NCI-H1417 treated with DMSO at 0.1 percent for 48 hours (cell line): ENCODE data around the gene HOXB13.

Experiments
- DNase-seq: peaks from one replicate; lab custom pipeline; 2025; lab: John Stamatoyannopoulos, UW

HOXB13 gene

DNA sequence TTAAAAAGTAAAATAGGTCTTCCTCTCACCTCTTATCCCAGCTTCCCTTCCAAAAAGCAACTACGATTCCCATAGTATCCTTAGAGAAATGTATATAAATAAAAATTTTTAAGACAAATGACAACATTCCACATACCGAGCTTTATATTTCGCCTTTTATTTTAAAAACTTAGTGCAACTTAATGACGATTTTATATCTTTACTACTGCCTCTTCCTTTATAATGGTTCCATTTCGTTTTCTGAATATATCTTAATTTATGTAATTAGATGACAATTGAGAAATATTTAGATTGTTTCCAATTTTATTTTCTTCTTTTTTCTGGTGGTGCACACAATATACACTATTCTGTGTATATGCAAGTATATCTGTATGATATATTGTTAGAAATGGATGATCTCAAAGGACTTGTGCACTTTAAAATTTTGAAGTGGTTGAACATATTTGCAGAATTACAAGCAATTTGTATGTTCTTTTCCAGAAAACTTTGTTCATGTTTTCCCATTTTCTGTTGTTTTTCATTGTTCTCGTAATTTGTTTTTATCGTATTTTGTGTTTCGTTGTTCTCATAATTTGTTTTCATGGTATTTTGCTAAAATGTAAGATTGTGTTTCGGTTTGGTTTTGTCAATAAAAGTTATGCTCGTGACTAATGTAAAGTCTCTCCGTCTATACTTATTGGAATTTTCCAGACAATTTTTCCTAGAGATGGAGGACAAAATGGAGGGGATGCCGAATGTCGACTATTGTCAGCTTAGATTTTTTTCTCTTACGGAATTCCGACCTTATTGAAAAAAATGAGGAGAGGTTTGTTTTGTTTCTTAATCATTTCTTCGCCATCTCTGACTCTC is 20.4 kb upstream of the HOXB13 start:
- no peak for DNase-seq

DNA sequence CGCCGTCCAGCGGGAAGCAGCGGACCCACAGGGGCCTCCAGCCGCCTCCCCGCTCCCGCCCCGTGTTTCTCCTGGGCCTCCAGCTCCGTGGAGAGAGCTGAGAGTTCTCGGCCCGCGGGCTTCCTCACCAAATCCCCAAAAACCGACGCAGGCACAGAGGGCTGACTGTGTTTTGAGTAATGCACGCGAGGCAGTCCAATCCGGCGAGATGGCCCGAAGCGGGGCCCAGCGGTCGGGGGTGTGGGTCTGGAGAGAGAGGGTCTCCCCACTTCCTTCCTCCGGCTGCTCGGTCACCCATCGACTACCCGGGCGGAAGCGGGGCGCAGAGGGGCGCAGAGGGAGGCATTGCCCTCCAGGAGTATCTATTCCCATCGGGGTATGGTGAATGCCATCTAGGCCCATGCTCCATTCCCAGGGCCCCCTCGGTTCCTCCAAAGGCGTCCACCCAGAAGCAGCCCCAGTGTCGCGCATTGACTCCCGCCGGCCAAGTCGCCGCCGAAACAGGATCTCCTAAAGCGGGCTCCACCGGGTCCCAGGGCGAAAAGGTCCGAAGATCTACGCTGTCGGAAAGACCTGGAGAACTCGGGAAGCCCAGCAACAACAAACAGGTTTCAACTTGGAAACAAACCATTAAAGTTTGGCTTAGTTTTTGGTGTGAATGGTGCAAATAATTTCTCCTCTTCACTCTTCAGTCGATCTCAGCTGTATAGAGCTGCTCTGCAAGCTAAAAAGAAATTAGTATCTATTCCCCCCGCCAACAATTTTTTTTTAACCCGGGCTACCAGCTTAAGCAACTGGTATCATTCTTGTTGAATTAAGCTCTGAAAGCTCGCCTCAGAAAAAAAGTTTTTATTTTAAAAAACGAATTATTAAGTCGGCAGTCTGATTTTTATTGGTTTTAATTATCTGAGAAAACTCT is 19.2 kb upstream of the HOXB13 start:
- no peak for DNase-seq

DNA sequence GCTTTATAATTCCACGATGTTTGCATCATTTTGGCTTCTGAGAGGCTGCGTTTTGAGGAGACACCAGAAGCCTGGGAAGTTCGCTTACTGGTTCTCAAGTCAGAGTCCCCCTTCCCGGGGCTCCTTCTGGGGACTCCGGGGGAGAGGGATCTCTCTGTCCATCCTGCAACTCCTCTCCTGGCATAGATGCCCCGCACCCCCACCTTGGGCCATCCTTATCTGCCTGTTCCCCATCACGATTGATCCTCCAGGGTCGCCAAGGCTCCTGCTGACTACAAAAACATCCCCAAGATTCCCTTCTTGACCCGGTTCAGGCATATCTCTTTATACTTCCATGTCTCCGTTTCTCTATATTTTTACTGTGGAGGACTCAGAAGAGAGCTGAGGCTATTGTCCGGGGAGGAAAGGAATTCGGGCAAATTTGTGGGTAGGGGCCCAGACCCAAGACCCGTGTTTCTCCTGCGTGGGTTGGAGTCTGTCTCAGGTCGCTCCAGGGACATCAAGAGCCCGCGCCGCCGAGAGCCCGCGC is 18.4 kb upstream of the HOXB13 start:
- DNase-seq = no peak

DNA sequence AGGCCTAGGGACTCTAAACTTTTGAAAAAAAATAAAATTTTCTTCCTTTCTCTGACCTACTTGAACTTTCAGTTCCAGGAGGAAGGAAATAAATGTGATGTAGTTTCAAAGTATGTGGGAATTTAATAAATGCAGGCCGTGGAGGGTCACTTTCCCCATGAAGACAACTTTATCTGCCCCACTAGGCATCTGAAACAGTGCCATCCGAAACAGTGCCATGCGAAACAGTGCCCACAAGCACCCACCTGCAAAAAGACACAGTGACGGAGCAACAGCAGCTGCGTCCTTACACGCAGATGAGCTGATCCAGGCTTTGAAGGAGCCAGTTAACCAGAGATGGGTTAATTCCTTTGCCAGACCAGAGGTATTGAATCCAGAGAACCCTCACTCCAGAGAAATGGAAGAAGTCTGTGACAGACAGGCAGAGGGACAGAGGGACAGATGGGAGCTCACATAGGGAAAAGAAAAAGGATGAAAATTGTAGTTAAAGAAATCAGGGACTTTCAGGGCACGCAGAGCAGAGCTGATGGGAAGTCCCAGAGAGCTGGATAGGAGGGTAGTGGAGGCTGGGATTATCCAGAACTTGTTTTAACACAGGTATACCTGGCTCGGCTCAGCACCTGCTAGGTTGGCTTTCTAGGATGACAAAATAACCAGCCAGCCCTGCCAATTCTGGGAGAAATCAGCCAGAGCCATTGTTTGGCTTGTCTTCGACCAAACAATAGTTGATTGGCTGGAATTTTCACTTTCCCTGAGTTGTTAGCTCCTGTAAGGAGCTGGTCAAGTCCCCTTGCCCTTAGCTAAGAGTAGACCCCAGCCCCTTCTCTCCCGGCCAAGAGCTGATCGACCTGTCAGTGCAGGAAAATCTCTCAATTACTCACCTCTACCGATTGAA is 17.1 kb upstream of the HOXB13 start:
- no peak for DNase-seq

DNA sequence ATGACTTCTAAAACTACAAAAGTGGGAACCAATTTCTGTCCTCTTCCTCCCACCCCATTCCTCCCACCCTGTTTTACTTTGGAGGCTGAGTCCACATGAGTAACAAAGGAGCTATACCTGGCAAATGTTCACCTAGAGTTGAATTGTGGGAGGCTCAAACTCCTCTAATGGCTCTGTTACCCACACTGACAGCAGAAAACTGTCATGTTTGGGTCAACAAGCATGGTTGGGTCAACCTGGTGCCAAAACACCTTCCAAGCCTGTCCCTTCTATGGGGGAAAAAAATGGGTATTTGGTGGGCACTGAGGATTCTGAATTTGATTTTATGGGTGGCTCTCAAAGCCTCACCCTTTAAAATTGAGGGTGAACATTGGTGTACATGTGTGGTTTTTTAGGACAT is 12.0 kb upstream of the HOXB13 start:
- DNase-seq = no peak

DNA sequence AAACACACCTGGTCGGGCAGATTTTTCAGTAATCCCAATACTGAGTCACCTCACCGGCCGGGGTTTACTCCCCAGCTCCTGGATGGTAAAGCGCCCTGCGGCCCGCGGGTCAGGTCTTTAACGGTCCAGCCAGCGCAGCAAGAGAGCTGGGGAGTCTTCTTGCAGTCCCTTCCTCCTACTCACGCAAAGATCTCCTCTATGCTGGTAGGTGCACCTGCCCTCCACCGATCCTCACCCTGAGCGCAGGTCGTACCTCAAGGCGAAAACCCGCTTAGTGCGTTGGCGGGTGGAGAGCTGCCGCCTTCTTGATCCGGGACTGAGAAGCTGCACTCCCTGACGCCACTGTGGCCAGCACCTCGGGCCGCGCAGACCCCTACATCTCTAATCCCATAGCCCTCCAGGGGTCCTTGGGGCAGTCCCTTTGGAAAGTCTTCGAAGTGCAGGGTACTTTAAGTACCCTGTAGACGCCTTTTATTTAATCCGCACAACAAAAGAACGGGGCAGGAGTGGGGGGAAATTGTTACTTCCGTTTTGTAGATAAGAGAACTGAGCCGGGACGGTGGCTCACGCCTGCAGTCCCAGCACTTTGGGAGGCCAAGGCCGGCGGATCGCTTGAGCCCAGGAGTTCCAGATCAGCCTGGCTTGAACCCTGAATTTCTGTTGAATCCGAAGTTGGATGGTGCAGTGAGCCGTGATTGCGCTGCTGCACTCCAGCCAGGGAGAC is 10.4 kb upstream of the HOXB13 start:
- DNase-seq = no peak

DNA sequence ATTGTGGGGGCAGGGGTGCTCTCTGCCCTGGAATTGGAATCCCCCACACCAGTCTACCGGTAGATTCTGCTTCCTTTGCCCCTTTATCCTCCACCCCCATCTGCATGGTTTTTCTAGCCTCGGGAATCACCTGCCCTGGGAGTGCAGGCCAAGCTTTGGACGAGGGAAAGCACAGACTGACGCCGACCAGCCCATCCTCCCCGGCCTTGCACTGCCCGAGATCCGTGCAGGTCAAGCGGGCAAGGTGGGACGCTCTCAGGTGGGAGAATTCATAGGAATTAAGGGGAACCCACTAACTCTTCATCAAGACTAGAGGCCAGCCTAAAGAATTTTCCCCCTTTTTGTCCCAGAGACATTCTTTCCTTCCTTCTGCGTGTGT is 9.9 kb upstream of the HOXB13 start:
- no peak for DNase-seq

DNA sequence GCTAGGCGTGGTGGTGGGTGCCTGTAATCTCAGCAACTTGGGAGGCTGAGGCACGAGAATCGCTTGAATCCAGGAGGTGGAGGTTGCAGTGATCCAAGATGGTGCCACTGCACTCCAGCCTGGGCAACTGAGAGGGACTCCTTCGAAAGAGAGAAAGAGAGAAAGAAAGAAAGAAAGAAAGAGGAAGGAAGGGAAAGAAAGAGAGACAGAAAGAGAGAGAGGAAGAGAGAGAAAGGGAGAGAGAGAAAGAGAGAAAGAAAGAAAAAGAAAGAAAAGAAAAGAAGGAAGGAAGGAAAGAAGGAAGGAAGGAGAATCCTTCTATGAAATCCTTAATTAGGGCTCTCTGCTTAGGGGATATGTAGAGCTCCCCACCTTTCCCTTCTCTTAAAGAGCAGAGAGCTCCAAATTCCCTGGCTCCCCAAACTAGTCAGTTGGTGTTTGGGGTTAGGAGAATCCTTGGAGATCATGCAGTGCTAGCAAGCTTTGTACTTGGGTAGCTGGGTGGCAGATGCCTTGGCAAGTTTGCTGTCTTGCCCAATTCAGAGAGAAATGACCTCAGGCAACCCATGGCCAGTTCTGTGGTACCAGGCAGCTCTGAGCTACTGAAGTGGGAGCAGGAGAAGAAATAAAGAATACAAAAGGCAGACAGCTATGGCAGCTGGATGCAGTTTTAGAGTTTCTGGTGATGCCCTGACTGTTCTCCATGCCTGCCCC is 8.9 kb upstream of the HOXB13 start:
- DNase-seq = no peak

DNA sequence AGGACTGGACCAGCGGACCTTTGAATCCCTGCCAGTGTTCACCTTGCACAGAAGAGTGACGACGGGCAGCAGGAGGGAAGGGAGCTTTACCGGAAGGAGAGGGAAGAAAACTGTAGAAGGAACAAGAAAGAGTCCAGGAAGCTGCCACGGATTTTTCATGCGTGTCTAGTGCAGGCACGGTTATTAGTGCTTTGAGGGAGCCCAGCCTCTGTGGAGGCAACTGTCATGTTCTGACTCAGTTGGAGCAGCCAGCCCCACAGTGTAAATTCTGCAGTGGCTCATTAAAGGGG is 6.5 kb upstream of the HOXB13 start:
- DNase-seq = no peak

DNA sequence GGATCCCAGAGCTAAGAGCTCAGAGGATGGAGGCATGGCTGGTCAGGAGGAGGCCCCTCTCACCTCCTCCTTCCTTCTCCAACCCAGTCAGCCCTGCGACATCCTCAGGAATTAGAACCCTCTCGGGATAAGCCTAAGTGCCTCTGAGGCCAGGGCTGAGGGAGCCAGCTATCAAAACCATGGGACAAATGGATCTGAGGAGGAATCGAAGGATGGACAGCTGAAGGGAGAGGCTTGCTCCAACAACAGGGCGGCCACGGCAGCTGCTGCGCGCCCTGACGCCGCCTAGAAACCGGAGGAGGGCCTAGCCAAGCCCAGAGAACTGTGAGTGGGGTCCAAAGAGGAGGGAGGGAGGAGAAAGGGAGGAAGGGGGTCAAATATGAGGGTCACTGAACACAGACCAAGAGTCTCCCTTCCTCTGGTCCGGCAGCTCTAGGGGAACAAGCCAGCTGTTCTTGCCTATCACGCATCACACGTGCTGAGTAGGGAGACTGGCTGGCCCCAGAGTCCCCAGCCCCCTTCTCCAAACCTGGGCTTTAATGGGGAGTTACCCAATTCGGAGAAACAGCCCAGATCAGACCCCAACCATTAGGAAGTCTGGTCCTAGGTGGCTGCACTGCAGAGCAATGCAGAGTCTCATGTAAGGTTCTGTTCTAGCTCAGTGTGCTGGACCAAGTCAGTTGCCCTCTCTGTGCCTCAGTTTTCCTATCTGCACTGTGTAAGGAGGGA is 5.9 kb upstream of the HOXB13 start:
- no peak for DNase-seq

DNA sequence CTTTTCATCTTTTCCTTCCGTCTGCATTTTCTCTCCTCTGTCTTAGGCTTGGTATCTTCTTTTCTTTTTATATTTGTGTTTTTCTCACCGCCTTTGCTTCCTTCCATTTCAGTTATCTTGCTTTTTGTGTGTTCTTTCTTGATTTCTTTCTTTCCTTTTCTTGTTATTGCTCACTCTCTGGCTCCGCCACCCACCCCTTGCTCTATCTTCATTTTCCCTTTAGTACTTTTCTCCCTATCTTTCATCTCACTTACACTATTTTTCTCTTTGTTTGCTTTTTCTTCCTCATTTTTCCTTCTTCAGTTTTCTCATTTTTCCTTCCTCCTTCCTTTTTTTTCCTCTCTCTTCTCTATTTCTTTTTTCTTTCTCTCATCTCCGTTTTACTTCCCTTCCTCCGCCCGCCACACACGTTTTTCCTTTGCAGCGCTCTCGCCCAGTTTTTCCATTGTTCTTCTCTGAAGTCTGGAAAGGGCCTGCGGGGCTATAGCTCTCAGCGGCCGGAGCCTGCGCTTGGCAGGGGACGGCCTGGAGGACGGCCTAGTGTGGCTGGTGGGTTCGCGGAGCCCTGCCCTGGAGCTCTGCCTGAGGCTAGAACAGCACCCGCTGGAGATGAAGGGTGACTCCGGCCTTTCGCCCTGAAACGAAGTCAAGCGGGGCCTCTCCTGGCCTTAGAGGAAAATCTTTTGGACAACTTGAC is 5.2 kb upstream of the HOXB13 start:
- DNase-seq = no peak

DNA sequence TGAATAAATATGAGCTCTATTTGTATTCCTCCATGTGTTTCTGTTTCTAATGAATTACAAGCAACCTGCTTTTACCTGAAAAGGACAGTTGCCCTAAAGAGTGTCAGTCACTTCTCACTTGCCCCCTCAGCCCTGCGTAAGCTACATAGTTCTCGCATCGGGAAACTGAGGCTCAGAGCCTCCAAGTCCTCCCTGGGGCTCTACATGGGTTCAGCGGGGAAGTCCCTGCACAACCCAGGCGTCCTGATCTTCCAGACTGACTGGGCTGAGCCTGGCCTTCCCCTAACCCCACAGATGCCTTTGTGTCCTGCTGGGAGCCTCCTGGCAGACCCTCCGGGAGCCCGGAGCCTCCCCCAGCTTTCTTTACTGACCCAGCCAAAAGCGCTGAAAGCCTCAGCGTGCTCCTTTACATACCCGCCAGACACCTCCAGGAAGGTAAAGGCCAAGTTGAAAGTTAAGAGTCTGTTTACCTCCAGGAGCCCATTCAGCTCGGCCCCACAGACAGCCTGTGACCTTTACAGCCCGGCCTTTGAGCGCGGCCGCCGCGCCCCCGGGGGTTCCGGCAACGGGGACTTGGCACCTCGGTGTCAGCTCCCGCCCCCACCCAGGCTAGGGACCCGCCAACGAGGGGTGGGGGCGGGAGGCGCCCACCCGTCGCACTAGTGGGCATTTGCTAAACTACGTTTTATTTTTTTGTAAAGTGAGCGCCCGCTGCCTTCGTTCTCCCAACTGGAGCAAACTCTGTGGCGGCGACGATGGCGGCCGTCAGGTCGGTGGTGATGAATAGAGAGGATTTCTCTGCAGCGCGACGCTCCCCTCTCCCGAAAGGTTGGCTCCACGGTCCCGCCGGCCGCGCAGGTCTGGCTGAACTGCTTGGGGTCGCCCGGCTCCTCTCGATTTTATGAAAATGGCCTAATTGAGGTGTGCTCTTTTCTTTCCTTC is 4.4 kb upstream of the HOXB13 start:
- DNase-seq = no peak

DNA sequence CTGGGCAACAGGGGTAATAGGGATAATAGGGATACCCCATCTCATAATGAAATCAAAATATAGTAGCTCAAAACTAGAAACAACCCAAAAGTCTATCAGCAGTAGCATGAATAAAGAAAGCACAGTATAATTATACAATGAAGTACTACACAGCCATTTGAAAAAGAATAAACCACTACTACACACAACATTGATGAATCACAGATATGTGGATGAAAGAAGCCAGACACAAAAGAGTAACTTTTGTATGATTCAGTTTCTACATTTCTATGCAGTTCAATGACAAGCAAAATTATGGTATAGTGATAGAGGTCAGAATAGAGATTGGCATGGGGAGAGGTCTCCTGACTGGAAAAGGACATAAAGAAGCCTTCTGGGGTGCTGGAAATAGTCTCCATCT is 2.8 kb upstream of the HOXB13 start:
- DNase-seq = no peak

DNA sequence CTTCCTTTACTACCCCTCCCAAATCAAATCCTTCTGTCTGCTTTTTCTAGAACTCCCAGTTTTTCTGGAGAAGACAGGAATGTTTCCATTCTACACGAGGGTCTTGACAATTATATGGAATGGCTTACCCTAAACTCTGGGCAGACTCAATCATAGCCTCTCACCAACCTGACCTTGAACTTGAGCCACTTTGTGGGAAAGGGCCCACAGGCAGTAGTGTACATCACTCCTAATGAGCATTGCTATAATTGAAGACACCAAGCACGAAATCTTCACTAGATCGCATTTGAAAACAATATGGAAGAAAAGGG is 1.6 kb upstream of the HOXB13 start:
- DNase-seq = no peak

DNA sequence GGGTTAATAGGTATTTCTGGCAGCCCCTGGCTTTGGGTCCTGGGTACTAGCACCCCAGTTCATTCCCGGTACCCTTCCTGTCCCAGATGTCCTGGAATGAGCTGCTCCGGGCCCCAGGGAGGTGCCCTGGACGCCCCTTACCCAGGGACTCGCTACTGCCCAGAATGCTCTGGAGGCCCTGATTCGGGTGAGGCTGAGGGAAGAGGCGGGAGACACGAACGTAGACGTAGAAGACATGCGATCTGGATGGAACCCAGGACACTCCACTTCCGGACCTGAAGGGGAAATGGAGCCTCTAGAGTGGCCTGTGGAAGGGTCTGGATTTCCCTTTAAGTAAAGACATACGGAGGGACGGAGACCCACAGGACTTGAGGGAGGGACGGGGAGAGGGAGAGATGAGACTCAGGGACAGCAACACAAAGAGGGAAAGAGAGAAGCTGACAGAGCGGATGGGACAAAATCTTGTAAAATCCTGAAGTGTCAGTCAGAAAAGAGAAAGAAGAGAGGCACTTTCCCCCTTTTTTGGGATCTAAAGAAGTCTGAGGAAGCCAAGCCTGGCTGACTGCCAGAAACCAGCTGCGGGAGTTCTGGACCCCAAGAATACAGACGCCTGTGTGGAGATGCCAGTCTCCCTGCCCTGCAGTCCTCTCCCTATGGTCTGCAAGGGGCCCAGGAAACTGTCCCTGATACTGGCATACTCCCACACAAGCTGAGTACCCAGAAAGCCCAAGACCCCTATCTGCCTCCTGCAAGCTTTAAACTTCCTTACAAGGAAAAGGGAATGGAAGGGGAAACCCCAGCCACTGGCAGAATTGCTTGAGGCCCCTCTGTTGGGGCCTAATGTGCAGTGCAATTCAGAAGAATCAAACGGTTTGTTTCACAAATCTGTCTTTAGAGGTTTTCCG is 1.0 kb upstream of the HOXB13 start:
- no peak for DNase-seq

DNA sequence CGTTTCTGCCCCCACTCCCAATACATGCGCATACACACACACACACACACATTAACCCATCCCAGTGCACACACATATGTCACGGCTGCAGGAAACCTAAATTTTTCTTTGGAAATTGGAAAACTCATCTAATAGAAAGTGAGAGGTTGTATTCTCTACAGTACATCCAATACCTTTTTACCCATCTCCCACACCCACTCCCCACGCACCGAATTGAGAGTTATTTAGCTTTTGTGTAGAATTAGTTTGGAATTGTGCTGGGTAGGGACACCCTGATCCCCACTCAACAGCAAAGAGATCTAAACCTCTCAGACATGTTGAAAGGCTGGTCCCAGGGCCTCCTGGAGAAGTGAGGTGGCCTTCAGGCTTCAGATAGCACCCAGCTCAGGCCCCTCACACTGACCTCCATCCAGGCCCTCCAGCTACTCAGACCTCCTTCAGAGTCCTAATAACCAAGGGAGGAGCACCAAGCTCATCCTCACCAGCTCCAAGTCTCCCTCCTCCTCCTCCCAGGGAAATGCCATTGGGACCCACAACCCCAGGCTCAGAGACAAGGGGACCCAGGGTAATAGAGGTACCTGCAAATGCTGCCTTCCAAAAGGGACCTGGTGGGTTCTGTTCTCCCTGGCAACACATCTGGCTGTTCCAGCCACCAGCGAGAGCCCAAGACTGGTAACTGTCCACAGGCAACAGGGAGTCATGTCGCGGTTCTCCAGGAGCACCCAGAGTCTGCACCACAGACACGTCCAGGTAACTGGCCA is 955 bp downstream of the HOXB13 start:
- no peak for DNase-seq

DNA sequence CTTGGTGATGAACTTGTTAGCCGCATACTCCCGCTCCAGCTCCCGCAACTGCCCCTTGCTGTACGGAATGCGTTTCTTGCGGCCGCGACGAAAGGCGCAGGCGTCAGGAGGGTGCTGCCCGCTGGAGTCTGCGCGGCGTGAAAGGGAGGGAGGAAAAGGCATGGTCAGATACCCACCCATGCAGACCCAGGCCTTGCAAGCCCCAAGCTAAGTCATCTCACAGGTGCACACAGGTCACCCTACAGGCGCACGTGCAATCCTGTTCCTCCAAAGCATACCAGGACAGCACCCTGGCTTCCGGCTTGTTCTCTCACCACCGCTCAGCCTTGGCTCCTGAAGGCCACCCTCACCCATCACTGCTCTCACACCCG is 1.6 kb downstream of the HOXB13 start:
- DNase-seq = no peak
